Neuronal stem cell (in vitro differentiated cells): Measurements from ENCODE around the gene WNT4.
A peak's percentile ranks its signal among the peaks of the same experiment; 100 is the strongest.

Experiments
- DNase-seq: peaks from one replicate; pipeline ENCODE4 v3.0.0-alpha.2; 2013; ENCODE audit warnings: low spot score
- H2AFZ ChIP-seq: one replicate; pipeline ENCODE4 v1.6.1; 2013; ENCODE audit warnings: mild to moderate bottlenecking, low read length, inconsistent platforms
- H2AK5ac ChIP-seq: 2 replicates; pipeline ENCODE4 v1.6.1; 2013; ENCODE audit warnings: low read depth, mild to moderate bottlenecking, inconsistent platforms, low read length, moderate library complexity, mixed read lengths
- H2BK120ac ChIP-seq: 2 replicates; pipeline ENCODE4 v1.6.1; 2013; ENCODE audit warnings: low read depth, mild to moderate bottlenecking, inconsistent platforms, low read length, moderate library complexity, mixed read lengths
- H2BK12ac ChIP-seq: one replicate; pipeline ENCODE4 v1.6.1; 2013; ENCODE audit warnings: low read length, inconsistent platforms
- H2BK15ac ChIP-seq: 2 replicates; pipeline ENCODE4 v1.6.1; 2013; ENCODE audit warnings: mild to moderate bottlenecking, low read length, inconsistent platforms, mixed read lengths
- H2BK5ac ChIP-seq: one replicate; pipeline ENCODE4 v1.6.1; 2013; ENCODE audit warnings: inconsistent platforms, mild to moderate bottlenecking, low read length, moderate library complexity
- H3K14ac ChIP-seq: one replicate; pipeline ENCODE4 v1.6.1; 2013; ENCODE audit warnings: low read length, inconsistent platforms
- H3K18ac ChIP-seq: 2 replicates; pipeline ENCODE4 v1.6.1; 2013; ENCODE audit warnings: low read length, inconsistent platforms
- H3K23ac ChIP-seq: 2 replicates; pipeline ENCODE4 v1.6.1; 2013; ENCODE audit warnings: low read depth, mild to moderate bottlenecking, mixed read lengths, low read length, inconsistent platforms; ENCODE audit not compliant: poor library complexity
- H3K27ac ChIP-seq: replicated peaks from 3 replicates; pipeline ENCODE4 v1.5.1; 2013; ENCODE audit warnings: low read length, inconsistent platforms
- H3K27me3 ChIP-seq, 3 experiments: 2 replicates each; pipeline ENCODE4 v1.6.1; 2013; ENCODE audit warnings: low read length in 3 of 3, mild to moderate bottlenecking in 2 of 3, inconsistent platforms in 1 of 3, low read depth in 1 of 3, mixed read lengths in 1 of 3, moderate library complexity in 1 of 3; ENCODE audit not compliant: control insufficient read depth in 3 of 3, insufficient read depth in 3 of 3
- H3K36me3 ChIP-seq, 2 donors: replicated peaks in 1 of 2; 2 replicates each; pipeline ENCODE4 v1.6.1; 2013; ENCODE audit warnings: low read length in 2 of 2; ENCODE audit not compliant: control insufficient read depth in 2 of 2, insufficient read depth in 2 of 2
- H3K4ac ChIP-seq: 2 replicates; pipeline ENCODE4 v1.6.1; 2013; ENCODE audit warnings: inconsistent platforms, mild to moderate bottlenecking, low read length, moderate library complexity
- H3K4me1 ChIP-seq, 2 donors: 1 replicate in 1 of 2; 2 replicates in 1 of 2; pipeline ENCODE4 v1.6.1; 2013; ENCODE audit warnings: low read length in 2 of 2, low read depth in 1 of 2; ENCODE audit not compliant: control insufficient read depth in 2 of 2, insufficient read depth in 1 of 2
- H3K4me2 ChIP-seq: one replicate; pipeline ENCODE4 v1.6.1; 2013; ENCODE audit warnings: mild to moderate bottlenecking, low read length, inconsistent platforms; ENCODE audit not compliant: insufficient read depth, poor library complexity, severe bottlenecking
- H3K4me3 ChIP-seq, 2 donors: 2 replicates each; pipeline ENCODE4 v1.5.1; 2013; ENCODE audit warnings: low read length in 2 of 2, mild to moderate bottlenecking in 2 of 2, inconsistent platforms in 1 of 2, moderate library complexity in 1 of 2
- H3K79me1 ChIP-seq: one replicate; pipeline ENCODE4 v1.6.1; 2013; ENCODE audit warnings: low read depth, mild to moderate bottlenecking, inconsistent platforms, low read length, moderate library complexity
- H3K9ac ChIP-seq: one replicate; pipeline ENCODE4 v1.6.1; 2013; ENCODE audit warnings: mild to moderate bottlenecking, low read depth, low read length, inconsistent platforms; ENCODE audit not compliant: poor library complexity
- H3K9me3 ChIP-seq, 2 donors: replicated peaks in 1 of 2; 2 replicates each; pipeline versions ENCODE3 to v1.6.1; 2013; ENCODE audit warnings: low read length in 2 of 2, mild to moderate bottlenecking in 2 of 2, inconsistent platforms in 1 of 2, low read depth in 1 of 2, mixed read lengths in 1 of 2, moderate library complexity in 1 of 2; ENCODE audit not compliant: control insufficient read depth in 2 of 2, insufficient read depth in 1 of 2
- H4K8ac ChIP-seq: one replicate; pipeline ENCODE4 v1.6.1; 2013; ENCODE audit warnings: low read depth, mild to moderate bottlenecking, inconsistent platforms, low read length, moderate library complexity
- H4K91ac ChIP-seq: one replicate; pipeline ENCODE4 v1.6.1; 2013; ENCODE audit warnings: low read length, low read depth, mild to moderate bottlenecking, inconsistent platforms; ENCODE audit not compliant: poor library complexity
- WGBS, 2 donors: extraction: QIAGEN DNeasy Blood & Tissue Kit; methylation state at CpG; one replicate each; pipeline ENCODE4 v1.1.7; 2013; ENCODE audit warnings: missing lambda C conversion rate in 2 of 2, mixed read lengths in 1 of 2; ENCODE audit not compliant: insufficient read length in 2 of 2, insufficient replicate concordance in 1 of 2; ENCODE audit errors: extremely low coverage in 2 of 2; 5-methylcytosine and 5-hydroxymethylcytosine counted together

Gene WNT4

GRCh38 chr1:22124592-22125229 lies 18.2 kb downstream of the WNT4 start:
- Histone ChIP-seq H3K9me3 (no peaks in the 10 kb centered on the region), H3K4me3 (no peak overlapping the region), H2BK5ac (no peak overlapping the region), H3K4ac (no peak overlapping the region), H3K18ac (no peak overlapping the region), H4K8ac (no peak overlapping the region), H2BK12ac (no peak overlapping the region), H2AFZ (no peak overlapping the region), H4K91ac (no peak overlapping the region), H2AK5ac (no peak overlapping the region), H3K4me1 (peaks cover 6 to 16% of the 10 kb centered on the region in 2 donors), H3K14ac (no peak overlapping the region), H3K9ac (no peak overlapping the region), H3K27ac (no peak overlapping the region), H3K23ac (no peak overlapping the region), H3K36me3 (no peaks in the 10 kb centered on the region), H2BK120ac (no peak overlapping the region), H3K79me1 (peaks cover 3% of the 10 kb centered on the region), H3K27me3 (no peaks in the 10 kb centered on the region), H2BK15ac (no peak overlapping the region), H3K4me2 (no peak overlapping the region)
- no CpG with 5 or more reads among the region's 8 CpGs for WGBS, 2 donors
- DNase-seq: no peak

GRCh38 chr1:22123901-22124404 lies 18.9 kb downstream of the WNT4 start:
- DNase-seq: no peak
- H4K8ac ChIP-seq: no peak overlapping the region
- H3K27ac ChIP-seq: no peak overlapping the region
- H3K18ac ChIP-seq: no peak overlapping the region
- H3K9me3 ChIP-seq: no peaks in the 10 kb centered on the region
- H2AK5ac ChIP-seq: no peak overlapping the region
- H4K91ac ChIP-seq: no peak overlapping the region
- H3K23ac ChIP-seq: no peak overlapping the region
- no peak overlapping the region for H2BK5ac ChIP-seq
- H3K14ac ChIP-seq: no peak overlapping the region
- H3K79me1 ChIP-seq: peaks cover 3% of the 10 kb centered on the region
- no peaks in the 10 kb centered on the region for H3K27me3 ChIP-seq
- H3K36me3 ChIP-seq: peaks cover 0 to 6% of the 10 kb centered on the region in 2 donors
- H2BK15ac ChIP-seq: no peak overlapping the region
- no CpG with 5 or more reads among the region's 9 CpGs for WGBS, 2 donors
- no peak overlapping the region for H2AFZ ChIP-seq
- no peak overlapping the region for H3K4me2 ChIP-seq
- no peak overlapping the region for H2BK120ac ChIP-seq
- H3K9ac ChIP-seq: no peak overlapping the region
- no peak overlapping the region for H3K4me3 ChIP-seq
- H3K4me1 ChIP-seq: peaks cover 6 to 16% of the 10 kb centered on the region in 2 donors
- no peak overlapping the region for H2BK12ac ChIP-seq
- H3K4ac ChIP-seq: no peak overlapping the region

- Histone ChIP-seq H3K36me3 (peaks cover 4 to 7% of the 10 kb centered on the region in 2 donors), H3K23ac (no peak overlapping the region), H3K14ac (no peak overlapping the region), H3K27ac (no peak overlapping the region), H4K91ac (no peak overlapping the region), H2BK5ac (no peak overlapping the region), H2AFZ (no peak overlapping the region), H2BK12ac (no peak overlapping the region), H3K18ac (no peak overlapping the region), H3K4me3 (no peak overlapping the region), H4K8ac (peak overlapping the region; percentile 52), H3K79me1 (peaks cover 3% of the 10 kb centered on the region), H2BK120ac (no peak overlapping the region), H3K4ac (no peak overlapping the region), H3K4me2 (no peak overlapping the region), H2AK5ac (no peak overlapping the region), H3K9me3 (no peaks in the 10 kb centered on the region), H3K27me3 (no peaks in the 10 kb centered on the region), H2BK15ac (no peak overlapping the region), H3K9ac (no peak overlapping the region), H3K4me1 (peaks cover 6 to 16% of the 10 kb centered on the region in 2 donors)
- DNase-seq: no peak
- WGBS, 2 donors: no CpG with 5 or more reads among the region's 8 CpGs
These were observed 19.9 kb downstream of the WNT4 start for GRCh38 chr1:22123071-22123390.

GRCh38 chr1:22122273-22123070 lies 20.4 kb downstream of the WNT4 start:
- no peak overlapping the region for H3K4me2 ChIP-seq
- H3K36me3 ChIP-seq: peaks cover 4 to 7% of the 10 kb centered on the region in 2 donors
- H2AK5ac ChIP-seq: peak overlapping the region; percentile 61
- H3K4me3 ChIP-seq: no peak overlapping the region
- no CpG with 5 or more reads among the region's 21 CpGs for WGBS, 2 donors
- peaks cover 3% of the 10 kb centered on the region for H3K79me1 ChIP-seq
- H3K14ac ChIP-seq: no peak overlapping the region
- H3K18ac ChIP-seq: peak overlapping the region; percentile 75
- no peaks in the 10 kb centered on the region for H3K27me3 ChIP-seq
- no peak overlapping the region for H2BK12ac ChIP-seq
- DNase-seq: no peak
- H3K4me1 ChIP-seq: peaks cover 6 to 16% of the 10 kb centered on the region in 2 donors
- no peak overlapping the region for H2BK5ac ChIP-seq
- no peak overlapping the region for H2BK15ac ChIP-seq
- H3K23ac ChIP-seq: peak overlapping the region; percentile 31
- no peak overlapping the region for H2AFZ ChIP-seq
- no peak overlapping the region for H2BK120ac ChIP-seq
- H3K9me3 ChIP-seq: no peaks in the 10 kb centered on the region
- H4K91ac ChIP-seq: no peak overlapping the region
- no peak overlapping the region for H4K8ac ChIP-seq
- H3K4ac ChIP-seq: no peak overlapping the region
- no peak overlapping the region for H3K27ac ChIP-seq
- H3K9ac ChIP-seq: no peak overlapping the region
